ENCODE results near the gene FGFRL1.

DNA sequence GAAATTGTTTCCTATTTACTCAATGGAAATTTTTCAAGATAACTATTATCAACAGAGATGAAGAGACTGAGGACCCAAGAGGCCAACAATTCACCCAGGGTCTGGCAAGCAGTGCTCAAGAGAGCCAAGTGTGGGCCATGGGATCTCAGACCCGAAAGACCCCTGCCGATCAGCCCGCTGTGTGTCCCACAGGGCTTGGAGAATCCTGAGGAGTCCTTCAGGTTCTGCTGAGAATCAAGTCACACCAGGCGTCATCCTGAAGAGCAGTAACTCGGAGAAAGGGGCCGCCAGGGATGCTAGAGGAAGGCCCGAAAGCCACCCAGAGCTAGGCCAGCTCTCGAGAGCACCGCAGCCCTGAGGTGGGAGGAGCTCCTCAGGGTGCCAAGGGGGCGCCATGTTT, 48.7 kb downstream of the FGFRL1 start:
- TF ChIP-seq, protein P1, sequence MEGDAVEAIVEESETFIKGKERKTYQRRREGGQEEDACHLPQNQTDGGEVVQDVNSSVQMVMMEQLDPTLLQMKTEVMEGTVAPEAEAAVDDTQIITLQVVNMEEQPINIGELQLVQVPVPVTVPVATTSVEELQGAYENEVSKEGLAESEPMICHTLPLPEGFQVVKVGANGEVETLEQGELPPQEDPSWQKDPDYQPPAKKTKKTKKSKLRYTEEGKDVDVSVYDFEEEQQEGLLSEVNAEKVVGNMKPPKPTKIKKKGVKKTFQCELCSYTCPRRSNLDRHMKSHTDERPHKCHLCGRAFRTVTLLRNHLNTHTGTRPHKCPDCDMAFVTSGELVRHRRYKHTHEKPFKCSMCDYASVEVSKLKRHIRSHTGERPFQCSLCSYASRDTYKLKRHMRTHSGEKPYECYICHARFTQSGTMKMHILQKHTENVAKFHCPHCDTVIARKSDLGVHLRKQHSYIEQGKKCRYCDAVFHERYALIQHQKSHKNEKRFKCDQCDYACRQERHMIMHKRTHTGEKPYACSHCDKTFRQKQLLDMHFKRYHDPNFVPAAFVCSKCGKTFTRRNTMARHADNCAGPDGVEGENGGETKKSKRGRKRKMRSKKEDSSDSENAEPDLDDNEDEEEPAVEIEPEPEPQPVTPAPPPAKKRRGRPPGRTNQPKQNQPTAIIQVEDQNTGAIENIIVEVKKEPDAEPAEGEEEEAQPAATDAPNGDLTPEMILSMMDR (IDR thresholded peaks at IDR 0.05; ENCODE audit: low read depth, low read length): no peak
- no peak for TF ChIP-seq EZH2phosphoT487 (IDR thresholded peaks at IDR 0.05; ENCODE audit: low read depth)
